K562 (cell line): ENCODE measurements around the gene TBC1D17.

ENCODE experiments used
- ARHGAP35 ChIP-seq: fragments of 450-650 bp; IDR thresholded peaks from 2 replicates; pipeline ENCODE4 v1.6.1; 2018; ENCODE audit not compliant: partially characterized antibody
- EZH2 ChIP-seq: IDR thresholded peaks from 2 replicates; pipeline ENCODE4 v1.6.1; 2012; ENCODE audit warnings: low read depth, mild to moderate bottlenecking, inconsistent platforms, low read length, borderline replicate concordance
- SMC3 ChIP-seq: conservative IDR thresholded peaks from 2 replicates; pipeline ENCODE4 v1.6.1; 2011; ENCODE audit warnings: low read depth, low read length, improper control_type of control experiment; ENCODE audit not compliant: insufficient read depth
- TAF7 ChIP-seq: fragments of 450-650 bp; IDR thresholded peaks from 2 replicates; pipeline ENCODE4 v1.6.1; 2016; ENCODE audit warnings: missing genetic modification characterization, missing compliant biosample characterization
- ZNF780A ChIP-seq: fragments of 250-450 bp; sonication (Bioruptor Pico); IDR thresholded peaks from 2 replicates; pipeline ENCODE4 v1.5.0; 2021; ENCODE audit warnings: mild to moderate bottlenecking
- TF ChIP-seq, protein P1 (sequence below): sonication (generic); formaldehyde crosslinking; IDR thresholded peaks from 2 replicates; pipeline ENCODE4 v1.8.1; 2023; ENCODE audit warnings: mild to moderate bottlenecking, missing genetic modification reagents
- TF ChIP-seq, protein P2 (sequence below): sonication (generic); formaldehyde crosslinking; IDR thresholded peaks from 2 replicates; pipeline ENCODE4 v1.8.0; 2022; ENCODE audit warnings: missing genetic modification reagents, mild to moderate bottlenecking, borderline replicate concordance

DNA sequence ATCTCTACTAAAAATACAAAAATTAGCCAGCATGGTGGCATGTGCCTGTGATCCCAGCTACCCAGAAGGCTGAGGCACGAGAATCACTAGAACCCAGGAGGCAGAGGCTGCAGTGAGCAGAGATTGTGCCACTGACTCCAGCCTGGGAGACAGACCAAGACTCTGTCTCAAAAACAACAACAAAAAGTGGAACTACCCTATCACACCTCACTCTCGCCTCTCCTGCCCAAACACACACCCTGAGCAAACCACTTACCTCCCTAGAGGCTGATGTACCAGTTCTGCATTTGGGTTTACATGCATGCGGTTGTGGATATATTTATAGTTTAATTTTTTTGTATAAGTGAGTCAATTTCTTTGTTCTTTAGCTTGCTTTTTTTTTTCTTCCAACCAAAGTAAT is 34.2 kb upstream of the TBC1D17 start:
- TF ChIP-seq ARHGAP35 (no peak), EZH2 (no peak), SMC3 (no peak), ZNF780A (CRISPR knock-in tag) (no peak), TAF7 (no peak)
- TF ChIP-seq, protein P1, sequence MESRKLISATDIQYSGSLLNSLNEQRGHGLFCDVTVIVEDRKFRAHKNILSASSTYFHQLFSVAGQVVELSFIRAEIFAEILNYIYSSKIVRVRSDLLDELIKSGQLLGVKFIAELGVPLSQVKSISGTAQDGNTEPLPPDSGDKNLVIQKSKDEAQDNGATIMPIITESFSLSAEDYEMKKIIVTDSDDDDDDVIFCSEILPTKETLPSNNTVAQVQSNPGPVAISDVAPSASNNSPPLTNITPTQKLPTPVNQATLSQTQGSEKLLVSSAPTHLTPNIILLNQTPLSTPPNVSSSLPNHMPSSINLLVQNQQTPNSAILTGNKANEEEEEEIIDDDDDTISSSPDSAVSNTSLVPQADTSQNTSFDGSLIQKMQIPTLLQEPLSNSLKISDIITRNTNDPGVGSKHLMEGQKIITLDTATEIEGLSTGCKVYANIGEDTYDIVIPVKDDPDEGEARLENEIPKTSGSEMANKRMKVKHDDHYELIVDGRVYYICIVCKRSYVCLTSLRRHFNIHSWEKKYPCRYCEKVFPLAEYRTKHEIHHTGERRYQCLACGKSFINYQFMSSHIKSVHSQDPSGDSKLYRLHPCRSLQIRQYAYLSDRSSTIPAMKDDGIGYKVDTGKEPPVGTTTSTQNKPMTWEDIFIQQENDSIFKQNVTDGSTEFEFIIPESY (CRISPR knock-in tag) = no peak
- TF ChIP-seq, protein P2, sequence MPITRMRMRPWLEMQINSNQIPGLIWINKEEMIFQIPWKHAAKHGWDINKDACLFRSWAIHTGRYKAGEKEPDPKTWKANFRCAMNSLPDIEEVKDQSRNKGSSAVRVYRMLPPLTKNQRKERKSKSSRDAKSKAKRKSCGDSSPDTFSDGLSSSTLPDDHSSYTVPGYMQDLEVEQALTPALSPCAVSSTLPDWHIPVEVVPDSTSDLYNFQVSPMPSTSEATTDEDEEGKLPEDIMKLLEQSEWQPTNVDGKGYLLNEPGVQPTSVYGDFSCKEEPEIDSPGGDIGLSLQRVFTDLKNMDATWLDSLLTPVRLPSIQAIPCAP (CRISPR knock-in tag) = no peak
